ENCODE results near the gene MEGF10.

GRCh38 chr5:127306036-127306435 is 15.4 kb downstream of the MEGF10 start:
- no peak for TF ChIP-seq CTCF (IDR thresholded peaks at IDR 0.05)
- no peak for TF ChIP-seq POLR2A (IDR thresholded peaks at IDR 0.05)
